Neural cell (in vitro differentiated cells): ENCODE data around the gene DSCAML1. TPM values are rescaled to one million over a fixed set of nuclear protein-coding genes. Genes with fewer than 3 reads are reported as not detected.

Source experiments
- H2AFZ ChIP-seq: fragments of 200-600, 300-800 bp; sonication (generic), shearing (Covaris generic); 2 replicates; pipeline ENCODE4 v1.6.0; 2014; ENCODE audit warnings: low read depth, mild to moderate bottlenecking, antibody characterized with exemption, low read length, moderate library complexity
- H3F3A ChIP-seq: fragments of 200-600 bp; shearing (Covaris generic); 2 replicates; pipeline ENCODE4 v1.6.1; 2016; ENCODE audit warnings: mild to moderate bottlenecking, moderate library complexity, mixed read lengths, antibody characterized with exemption, low read length; ENCODE audit not compliant: insufficient read depth, poor library complexity, severe bottlenecking
- H3K27ac ChIP-seq: fragments of 200-600, 300-800 bp; sonication (generic), shearing (Covaris generic); 2 replicates; pipeline ENCODE4 v1.5.1; 2014; ENCODE audit warnings: mild to moderate bottlenecking, low read length, moderate library complexity
- H3K27me3 ChIP-seq: fragments of 300-800, 200-600 bp; sonication (generic), shearing (Covaris generic); 2 replicates; pipeline ENCODE4 v1.6.0; 2014; ENCODE audit warnings: mild to moderate bottlenecking, low read depth, low read length, moderate library complexity; ENCODE audit not compliant: insufficient read depth
- H3K36me3 ChIP-seq: fragments of 300-800, 200-600 bp; sonication (generic), shearing (Covaris generic); 2 replicates; pipeline ENCODE4 v1.5.1; 2014; ENCODE audit warnings: mild to moderate bottlenecking, antibody characterized with exemption, low read length, moderate library complexity; ENCODE audit not compliant: insufficient read depth
- H3K4me2 ChIP-seq: fragments of 300-800, 200-600 bp; sonication (generic), shearing (Covaris generic); 2 replicates; pipeline ENCODE4 v1.6.0; 2014; ENCODE audit warnings: mild to moderate bottlenecking, low read length
- H3K4me3 ChIP-seq: fragments of 300-800, 200-600 bp; sonication (generic), shearing (Covaris generic); 2 replicates; pipeline ENCODE4 v1.5.1; 2014; ENCODE audit warnings: mild to moderate bottlenecking, low read length, moderate library complexity
- H3K79me2 ChIP-seq: fragments of 200-600 bp; shearing (Covaris generic); replicated peaks from 2 replicates; pipeline ENCODE4 v1.6.0; 2014; ENCODE audit warnings: mild to moderate bottlenecking, low read length, moderate library complexity; ENCODE audit not compliant: insufficient read depth
- H3K9ac ChIP-seq: fragments of 300-800, 200-600 bp; sonication (generic), shearing (Covaris generic); 2 replicates; pipeline ENCODE4 v1.6.1; 2016; ENCODE audit warnings: mild to moderate bottlenecking, low read length, mixed read lengths
- H3K9me2 ChIP-seq: fragments of 200-600 bp; shearing (Covaris generic); 2 replicates; pipeline ENCODE4 v1.6.1; 2016; ENCODE audit warnings: mild to moderate bottlenecking, low read length, mixed read lengths; ENCODE audit not compliant: insufficient read depth
- H3K9me3 ChIP-seq: fragments of 200-600, 300-800 bp; sonication (generic), shearing (Covaris generic); 2 replicates; pipeline ENCODE4 v1.6.1; 2016; ENCODE audit warnings: mild to moderate bottlenecking, mixed run types, low read length, moderate library complexity, mixed read lengths
- H4K20me1 ChIP-seq: fragments of 200-600 bp; shearing (Covaris generic); 2 replicates; pipeline ENCODE4 v1.6.1; 2016; ENCODE audit warnings: mild to moderate bottlenecking, mixed run types; ENCODE audit not compliant: insufficient read depth
- CTCF ChIP-seq: fragments of 450-650 bp; IDR thresholded peaks from 2 replicates; pipeline ENCODE4 v1.5.1; 2014; ENCODE audit warnings: antibody characterized with exemption, mild to moderate bottlenecking, moderate library complexity; ENCODE audit not compliant: poor library complexity, severe bottlenecking
- EP300 ChIP-seq: fragments of 450-650 bp; conservative IDR thresholded peaks from 2 replicates; pipeline ENCODE4 v1.6.1; 2014; ENCODE audit warnings: antibody characterized with exemption, mild to moderate bottlenecking, moderate library complexity; ENCODE audit not compliant: poor library complexity, severe bottlenecking
- EZH2 ChIP-seq: fragments of 200-600, 300-800 bp; shearing (Covaris generic), sonication (generic); IDR thresholded peaks from 2 replicates; pipeline ENCODE4 v1.6.1; 2014; ENCODE audit warnings: antibody characterized with exemption, low read length, borderline replicate concordance, mild to moderate bottlenecking; ENCODE audit not compliant: insufficient read depth, poor library complexity, severe bottlenecking
- MXI1 ChIP-seq: fragments of 450-650 bp; conservative IDR thresholded peaks from 2 replicates; pipeline ENCODE4 v1.6.1; 2014; ENCODE audit warnings: antibody characterized with exemption, mild to moderate bottlenecking; ENCODE audit not compliant: poor library complexity, severe bottlenecking
- POLR2AphosphoS5 ChIP-seq: IDR thresholded peaks from 2 replicates; pipeline ENCODE4 v1.6.1; 2012
- RAD21 ChIP-seq: fragments of 450-650 bp; conservative IDR thresholded peaks from 2 replicates; pipeline ENCODE4 v1.6.1; 2014; ENCODE audit warnings: antibody characterized with exemption, mild to moderate bottlenecking, moderate library complexity
- SMC3 ChIP-seq: fragments of 450-650 bp; conservative IDR thresholded peaks from 2 replicates; pipeline ENCODE4 v1.6.1; 2014; ENCODE audit warnings: antibody characterized with exemption, mild to moderate bottlenecking, moderate library complexity; ENCODE audit not compliant: poor library complexity
- TAF1 ChIP-seq: IDR thresholded peaks from 2 replicates; pipeline ENCODE4 v1.6.1; 2012; ENCODE audit warnings: low read depth
- polyA plus RNA-seq: library from polyadenylated mRNA; depleted of rRNA; stranded (reverse); fragments of >200 nt; gene quantifications from 2 replicates; pipeline ENCODE4 v1.2.3, GENCODE V29; 2014
- TF ChIP-seq, protein P1 (sequence below): IDR thresholded peaks from 2 replicates; pipeline ENCODE4 v1.6.1; 2012; ENCODE audit warnings: borderline replicate concordance

DSCAML1 gene
- polyA plus RNA-seq, 1 donor from 2014 or later, result 1.3 TPM

GRCh38 chr11:117501237-117501898 lies 295.6 kb downstream of the DSCAML1 start:
- no peaks in the 10 kb centered on the region for H3K36me3 ChIP-seq

GRCh38 chr11:117498791-117499190 lies 298.2 kb downstream of the DSCAML1 start:
- Histone ChIP-seq H3K27me3 (no peaks in the 10 kb centered on the region), H4K20me1 (no peaks in the 10 kb centered on the region), H3K27ac (no peak overlapping the region), H3K36me3 (no peaks in the 10 kb centered on the region), H3K9me2 (no peaks in the 10 kb centered on the region), H3K9ac (no peak overlapping the region), H3K79me2 (no peaks in the 10 kb centered on the region), H2AFZ (no peak overlapping the region), H3F3A (no peaks in the 10 kb centered on the region), H3K4me2 (no peak overlapping the region), H3K9me3 (no peaks in the 10 kb centered on the region), H3K4me3 (no peak overlapping the region)
- TF ChIP-seq CTCF (no peak), EZH2 (no peak), RAD21 (no peak), EP300 (no peak), MXI1 (no peak), TAF1 (no peak), POLR2AphosphoS5 (no peak), SMC3 (no peak)
- TF ChIP-seq, protein P1, sequence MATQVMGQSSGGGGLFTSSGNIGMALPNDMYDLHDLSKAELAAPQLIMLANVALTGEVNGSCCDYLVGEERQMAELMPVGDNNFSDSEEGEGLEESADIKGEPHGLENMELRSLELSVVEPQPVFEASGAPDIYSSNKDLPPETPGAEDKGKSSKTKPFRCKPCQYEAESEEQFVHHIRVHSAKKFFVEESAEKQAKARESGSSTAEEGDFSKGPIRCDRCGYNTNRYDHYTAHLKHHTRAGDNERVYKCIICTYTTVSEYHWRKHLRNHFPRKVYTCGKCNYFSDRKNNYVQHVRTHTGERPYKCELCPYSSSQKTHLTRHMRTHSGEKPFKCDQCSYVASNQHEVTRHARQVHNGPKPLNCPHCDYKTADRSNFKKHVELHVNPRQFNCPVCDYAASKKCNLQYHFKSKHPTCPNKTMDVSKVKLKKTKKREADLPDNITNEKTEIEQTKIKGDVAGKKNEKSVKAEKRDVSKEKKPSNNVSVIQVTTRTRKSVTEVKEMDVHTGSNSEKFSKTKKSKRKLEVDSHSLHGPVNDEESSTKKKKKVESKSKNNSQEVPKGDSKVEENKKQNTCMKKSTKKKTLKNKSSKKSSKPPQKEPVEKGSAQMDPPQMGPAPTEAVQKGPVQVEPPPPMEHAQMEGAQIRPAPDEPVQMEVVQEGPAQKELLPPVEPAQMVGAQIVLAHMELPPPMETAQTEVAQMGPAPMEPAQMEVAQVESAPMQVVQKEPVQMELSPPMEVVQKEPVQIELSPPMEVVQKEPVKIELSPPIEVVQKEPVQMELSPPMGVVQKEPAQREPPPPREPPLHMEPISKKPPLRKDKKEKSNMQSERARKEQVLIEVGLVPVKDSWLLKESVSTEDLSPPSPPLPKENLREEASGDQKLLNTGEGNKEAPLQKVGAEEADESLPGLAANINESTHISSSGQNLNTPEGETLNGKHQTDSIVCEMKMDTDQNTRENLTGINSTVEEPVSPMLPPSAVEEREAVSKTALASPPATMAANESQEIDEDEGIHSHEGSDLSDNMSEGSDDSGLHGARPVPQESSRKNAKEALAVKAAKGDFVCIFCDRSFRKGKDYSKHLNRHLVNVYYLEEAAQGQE, result no peak

More at GRCh38 chr11:117501237-117501898, 295.6 kb downstream of the DSCAML1 start:
- no peaks in the 10 kb centered on the region for H3K9me2 ChIP-seq
- TF ChIP-seq SMC3 (no peak), RAD21 (no peak), EP300 (no peak), CTCF (no peak), TAF1 (no peak)
- TF ChIP-seq, protein P1, result no peak
- H3K27me3 ChIP-seq, result no peaks in the 10 kb centered on the region
- no peaks in the 10 kb centered on the region for H3K79me2 ChIP-seq
- no peak overlapping the region for H3K27ac ChIP-seq
- no peaks in the 10 kb centered on the region for H3F3A ChIP-seq
- no peaks in the 10 kb centered on the region for H3K9me3 ChIP-seq
- no peak overlapping the region for H3K9ac ChIP-seq
- no peak overlapping the region for H2AFZ ChIP-seq
- H3K4me2 ChIP-seq, result no peak overlapping the region
- no peak overlapping the region for H3K4me3 ChIP-seq
- H4K20me1 ChIP-seq, result no peaks in the 10 kb centered on the region
